Measurements from ENCODE around the gene WDR93. TPM values are rescaled to one million over a fixed set of nuclear protein-coding genes. Genes with fewer than 3 reads are reported as not detected.

WDR93 gene
- total RNA-seq, 2 experiments from 2014 or later = 0.19 TPM; not detected in 1

DNA sequence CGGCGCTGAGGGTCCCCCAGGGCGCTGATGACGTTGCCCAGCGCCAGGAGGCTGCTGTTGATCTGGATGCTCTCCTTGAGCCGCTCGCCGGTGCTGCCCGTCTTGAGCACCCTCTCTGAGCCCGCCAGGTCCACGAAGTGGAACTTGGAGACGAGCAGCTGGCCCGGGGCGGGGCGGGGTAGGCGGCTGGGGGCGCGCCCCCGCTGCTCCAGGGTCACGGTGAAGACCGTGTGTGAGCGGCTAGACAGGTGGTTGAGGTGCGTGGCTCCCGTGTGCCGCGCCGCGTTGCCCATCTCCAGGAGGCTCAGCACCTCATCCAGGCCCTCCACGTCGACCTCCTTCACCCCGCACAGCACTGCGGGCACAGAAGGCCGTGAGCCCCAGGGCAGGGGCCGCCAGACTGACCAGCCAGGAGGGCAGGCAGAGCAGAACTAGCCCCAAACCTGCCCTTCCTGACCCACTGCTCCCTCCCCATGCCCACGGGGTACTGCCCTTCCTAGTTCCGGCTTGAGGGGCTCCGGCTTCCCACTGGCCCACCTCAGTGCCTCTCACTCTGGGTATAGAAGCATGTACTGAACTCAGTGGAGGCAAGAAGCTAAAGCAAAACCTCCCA, 41.5 kb upstream of the WDR93 start:
- no peaks in the 10 kb centered on the region for H3K36me3 ChIP-seq (ENCODE audit: insufficient read depth, low read length)
- intact Hi-C loops (cut with micrococcal nuclease; ENCODE audit: unreplicated experiment) = no loop called here
- BruUV-seq (replicated peaks) = no TSS peak
- no peak for TF ChIP-seq EZH2phosphoT487 (IDR thresholded peaks at IDR 0.05; ENCODE audit: borderline replicate concordance, low read depth, low read length)
- TF ChIP-seq, protein P1, sequence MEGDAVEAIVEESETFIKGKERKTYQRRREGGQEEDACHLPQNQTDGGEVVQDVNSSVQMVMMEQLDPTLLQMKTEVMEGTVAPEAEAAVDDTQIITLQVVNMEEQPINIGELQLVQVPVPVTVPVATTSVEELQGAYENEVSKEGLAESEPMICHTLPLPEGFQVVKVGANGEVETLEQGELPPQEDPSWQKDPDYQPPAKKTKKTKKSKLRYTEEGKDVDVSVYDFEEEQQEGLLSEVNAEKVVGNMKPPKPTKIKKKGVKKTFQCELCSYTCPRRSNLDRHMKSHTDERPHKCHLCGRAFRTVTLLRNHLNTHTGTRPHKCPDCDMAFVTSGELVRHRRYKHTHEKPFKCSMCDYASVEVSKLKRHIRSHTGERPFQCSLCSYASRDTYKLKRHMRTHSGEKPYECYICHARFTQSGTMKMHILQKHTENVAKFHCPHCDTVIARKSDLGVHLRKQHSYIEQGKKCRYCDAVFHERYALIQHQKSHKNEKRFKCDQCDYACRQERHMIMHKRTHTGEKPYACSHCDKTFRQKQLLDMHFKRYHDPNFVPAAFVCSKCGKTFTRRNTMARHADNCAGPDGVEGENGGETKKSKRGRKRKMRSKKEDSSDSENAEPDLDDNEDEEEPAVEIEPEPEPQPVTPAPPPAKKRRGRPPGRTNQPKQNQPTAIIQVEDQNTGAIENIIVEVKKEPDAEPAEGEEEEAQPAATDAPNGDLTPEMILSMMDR (conservative IDR thresholded peaks at IDR 0.05; ENCODE audit: low read length) = no peak
- H3K4me3 ChIP-seq (ENCODE audit: low read depth, low read length, poor library complexity, severe bottlenecking) = no peak overlapping the region
- H2AFZ ChIP-seq (ENCODE audit: low read length) = no peak overlapping the region
- no peak overlapping the region for H3K27ac ChIP-seq (ENCODE audit: low read depth, low read length, poor library complexity, severe bottlenecking)
- no peak for DNase-seq (ENCODE audit: low spot score)
- H3K79me2 ChIP-seq (ENCODE audit: insufficient read depth, low read depth, low read length) = no peaks in the 10 kb centered on the region
- no peaks in the 10 kb centered on the region for H4K20me1 ChIP-seq (ENCODE audit: insufficient read depth, low read length)
- no peaks in the 10 kb centered on the region for H3K9me2 ChIP-seq (ENCODE audit: insufficient read depth, low read length)
- CTCF ChIA-PET (ENCODE audit: unreplicated experiment) = no interaction called here
- no peak overlapping the region for H3K4me2 ChIP-seq (ENCODE audit: low read length)
- H3K4me1 ChIP-seq (ENCODE audit: insufficient read depth, low read length, poor library complexity, severe bottlenecking) = no peaks in the 10 kb centered on the region
- H3K9me3 ChIP-seq (ENCODE audit: low read length) = no peaks in the 10 kb centered on the region
- POLR2A ChIA-PET = no interaction called here

DNA sequence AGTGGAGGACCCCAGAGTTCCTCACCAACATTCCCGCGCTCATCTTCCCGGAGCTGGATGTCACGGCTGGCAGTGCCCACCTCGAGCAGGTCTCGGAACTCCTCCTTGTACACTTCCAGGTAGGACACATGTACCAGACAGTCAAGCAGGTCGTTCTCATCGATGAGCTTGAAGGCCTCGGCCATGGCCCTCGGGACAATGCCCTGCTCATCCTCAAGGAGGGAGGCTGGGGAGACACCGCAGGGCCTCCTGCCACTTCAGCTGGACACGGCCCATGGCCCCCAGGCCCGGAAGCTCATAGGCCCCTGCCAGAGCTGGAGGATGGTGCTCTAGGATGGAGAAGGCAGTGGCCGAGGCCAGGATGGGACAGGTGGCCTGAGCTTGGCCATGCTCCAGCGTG, 40.9 kb upstream of the WDR93 start:
- ChIA-PET CTCF (ENCODE audit: unreplicated experiment) (no interaction called here), POLR2A (no interaction called here)
- Histone ChIP-seq H3K4me1 (ENCODE audit: insufficient read depth, low read length, poor library complexity, severe bottlenecking) (no peaks in the 10 kb centered on the region), H3K27ac (ENCODE audit: low read depth, low read length, poor library complexity, severe bottlenecking) (no peak overlapping the region), H3K4me3 (ENCODE audit: low read depth, low read length, poor library complexity, severe bottlenecking) (no peak overlapping the region), H4K20me1 (ENCODE audit: insufficient read depth, low read length) (no peaks in the 10 kb centered on the region), H3K9me3 (ENCODE audit: low read length) (no peaks in the 10 kb centered on the region), H3K9me2 (ENCODE audit: insufficient read depth, low read length) (no peaks in the 10 kb centered on the region), H3K79me2 (ENCODE audit: insufficient read depth, low read depth, low read length) (no peaks in the 10 kb centered on the region), H2AFZ (ENCODE audit: low read length) (no peak overlapping the region), H3K4me2 (ENCODE audit: low read length) (no peak overlapping the region), H3K36me3 (ENCODE audit: insufficient read depth, low read length) (no peaks in the 10 kb centered on the region)
- BruUV-seq (replicated peaks) = no TSS peak
- no peak for DNase-seq (ENCODE audit: low spot score)
- TF ChIP-seq EZH2phosphoT487 (IDR thresholded peaks at IDR 0.05; ENCODE audit: borderline replicate concordance, low read depth, low read length) = no peak
- TF ChIP-seq, protein P1 (conservative IDR thresholded peaks at IDR 0.05; ENCODE audit: low read length) = no peak
- intact Hi-C loops (cut with micrococcal nuclease; ENCODE audit: unreplicated experiment) = no loop called here

DNA sequence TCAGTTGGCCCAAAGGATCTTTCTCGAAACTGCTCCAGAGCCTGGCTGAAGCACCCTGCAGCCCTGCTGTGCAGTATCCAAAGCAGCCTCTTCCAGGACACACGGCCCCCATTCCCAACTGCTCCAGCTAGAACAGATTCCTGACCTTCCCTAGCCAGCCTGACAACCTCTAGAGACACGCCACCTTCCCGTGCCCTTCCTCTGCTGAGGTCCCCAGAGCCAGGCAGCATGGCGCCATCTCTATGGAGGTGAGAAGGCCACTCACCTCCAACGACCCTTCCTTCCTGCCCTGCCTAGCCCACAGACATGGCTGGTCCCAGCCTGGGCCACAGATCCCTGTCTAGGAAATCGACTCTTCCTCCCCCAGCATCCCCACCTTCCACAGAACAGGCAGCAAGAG, 38.5 kb upstream of the WDR93 start:
- DNase-seq (ENCODE audit: low spot score) = no peak
- ChIA-PET CTCF (ENCODE audit: unreplicated experiment) (no interaction called here), POLR2A (no interaction called here)
- H3K9me2 ChIP-seq (ENCODE audit: insufficient read depth, low read length) = no peaks in the 10 kb centered on the region
- H4K20me1 ChIP-seq (ENCODE audit: insufficient read depth, low read length) = no peaks in the 10 kb centered on the region
- no peaks in the 10 kb centered on the region for H3K79me2 ChIP-seq (ENCODE audit: insufficient read depth, low read depth, low read length)
- TF ChIP-seq, protein P1 (conservative IDR thresholded peaks at IDR 0.05; ENCODE audit: low read length) = no peak
- TF ChIP-seq EZH2phosphoT487 (IDR thresholded peaks at IDR 0.05; ENCODE audit: borderline replicate concordance, low read depth, low read length) = no peak
- H2AFZ ChIP-seq (ENCODE audit: low read length) = no peak overlapping the region
- H3K36me3 ChIP-seq (ENCODE audit: insufficient read depth, low read length) = no peaks in the 10 kb centered on the region
- intact Hi-C loops (cut with micrococcal nuclease; ENCODE audit: unreplicated experiment) = no loop called here
- no peak overlapping the region for H3K4me3 ChIP-seq (ENCODE audit: low read depth, low read length, poor library complexity, severe bottlenecking)
- H3K4me1 ChIP-seq (ENCODE audit: insufficient read depth, low read length, poor library complexity, severe bottlenecking) = no peaks in the 10 kb centered on the region
- H3K9me3 ChIP-seq (ENCODE audit: low read length) = no peaks in the 10 kb centered on the region
- H3K27ac ChIP-seq (ENCODE audit: low read depth, low read length, poor library complexity, severe bottlenecking) = no peak overlapping the region
- BruUV-seq (replicated peaks) = no TSS peak
- H3K4me2 ChIP-seq (ENCODE audit: low read length) = no peak overlapping the region

Measured in OCI-LY7 (cell line).